Neural cell (in vitro differentiated cells): ENCODE results near the gene PJA1. TPM values are rescaled to one million over a fixed set of nuclear protein-coding genes. Genes with fewer than 3 reads are reported as not detected.

Source experiments
- H2AFZ ChIP-seq: fragments of 200-600, 300-800 bp; sonication (generic), shearing (Covaris generic); 2 replicates; pipeline ENCODE4 v1.6.0; 2014; ENCODE audit warnings: low read depth, mild to moderate bottlenecking, antibody characterized with exemption, low read length, moderate library complexity
- H3F3A ChIP-seq: fragments of 200-600 bp; shearing (Covaris generic); 2 replicates; pipeline ENCODE4 v1.6.1; 2016; ENCODE audit warnings: mild to moderate bottlenecking, moderate library complexity, mixed read lengths, antibody characterized with exemption, low read length; ENCODE audit not compliant: insufficient read depth, poor library complexity, severe bottlenecking
- H3K27ac ChIP-seq: fragments of 200-600, 300-800 bp; sonication (generic), shearing (Covaris generic); 2 replicates; pipeline ENCODE4 v1.5.1; 2014; ENCODE audit warnings: mild to moderate bottlenecking, low read length, moderate library complexity
- H3K27me3 ChIP-seq: fragments of 300-800, 200-600 bp; sonication (generic), shearing (Covaris generic); 2 replicates; pipeline ENCODE4 v1.6.0; 2014; ENCODE audit warnings: mild to moderate bottlenecking, low read depth, low read length, moderate library complexity; ENCODE audit not compliant: insufficient read depth
- H3K36me3 ChIP-seq: fragments of 300-800, 200-600 bp; sonication (generic), shearing (Covaris generic); 2 replicates; pipeline ENCODE4 v1.5.1; 2014; ENCODE audit warnings: mild to moderate bottlenecking, antibody characterized with exemption, low read length, moderate library complexity; ENCODE audit not compliant: insufficient read depth
- H3K4me2 ChIP-seq: fragments of 300-800, 200-600 bp; sonication (generic), shearing (Covaris generic); 2 replicates; pipeline ENCODE4 v1.6.0; 2014; ENCODE audit warnings: mild to moderate bottlenecking, low read length
- H3K4me3 ChIP-seq: fragments of 300-800, 200-600 bp; sonication (generic), shearing (Covaris generic); 2 replicates; pipeline ENCODE4 v1.5.1; 2014; ENCODE audit warnings: mild to moderate bottlenecking, low read length, moderate library complexity
- H3K79me2 ChIP-seq: fragments of 200-600 bp; shearing (Covaris generic); replicated peaks from 2 replicates; pipeline ENCODE4 v1.6.0; 2014; ENCODE audit warnings: mild to moderate bottlenecking, low read length, moderate library complexity; ENCODE audit not compliant: insufficient read depth
- H3K9ac ChIP-seq: fragments of 300-800, 200-600 bp; sonication (generic), shearing (Covaris generic); 2 replicates; pipeline ENCODE4 v1.6.1; 2016; ENCODE audit warnings: mild to moderate bottlenecking, low read length, mixed read lengths
- H3K9me2 ChIP-seq: fragments of 200-600 bp; shearing (Covaris generic); 2 replicates; pipeline ENCODE4 v1.6.1; 2016; ENCODE audit warnings: mild to moderate bottlenecking, low read length, mixed read lengths; ENCODE audit not compliant: insufficient read depth
- H3K9me3 ChIP-seq: fragments of 200-600, 300-800 bp; sonication (generic), shearing (Covaris generic); 2 replicates; pipeline ENCODE4 v1.6.1; 2016; ENCODE audit warnings: mild to moderate bottlenecking, mixed run types, low read length, moderate library complexity, mixed read lengths
- H4K20me1 ChIP-seq: fragments of 200-600 bp; shearing (Covaris generic); 2 replicates; pipeline ENCODE4 v1.6.1; 2016; ENCODE audit warnings: mild to moderate bottlenecking, mixed run types; ENCODE audit not compliant: insufficient read depth
- CTCF ChIP-seq: fragments of 450-650 bp; IDR thresholded peaks from 2 replicates; pipeline ENCODE4 v1.5.1; 2014; ENCODE audit warnings: antibody characterized with exemption, mild to moderate bottlenecking, moderate library complexity; ENCODE audit not compliant: poor library complexity, severe bottlenecking
- EP300 ChIP-seq: fragments of 450-650 bp; conservative IDR thresholded peaks from 2 replicates; pipeline ENCODE4 v1.6.1; 2014; ENCODE audit warnings: antibody characterized with exemption, mild to moderate bottlenecking, moderate library complexity; ENCODE audit not compliant: poor library complexity, severe bottlenecking
- EZH2 ChIP-seq: fragments of 200-600, 300-800 bp; shearing (Covaris generic), sonication (generic); IDR thresholded peaks from 2 replicates; pipeline ENCODE4 v1.6.1; 2014; ENCODE audit warnings: antibody characterized with exemption, low read length, borderline replicate concordance, mild to moderate bottlenecking; ENCODE audit not compliant: insufficient read depth, poor library complexity, severe bottlenecking
- MXI1 ChIP-seq: fragments of 450-650 bp; conservative IDR thresholded peaks from 2 replicates; pipeline ENCODE4 v1.6.1; 2014; ENCODE audit warnings: antibody characterized with exemption, mild to moderate bottlenecking; ENCODE audit not compliant: poor library complexity, severe bottlenecking
- POLR2AphosphoS5 ChIP-seq: IDR thresholded peaks from 2 replicates; pipeline ENCODE4 v1.6.1; 2012
- RAD21 ChIP-seq: fragments of 450-650 bp; conservative IDR thresholded peaks from 2 replicates; pipeline ENCODE4 v1.6.1; 2014; ENCODE audit warnings: antibody characterized with exemption, mild to moderate bottlenecking, moderate library complexity
- REST ChIP-seq: IDR thresholded peaks from 2 replicates; pipeline ENCODE4 v1.6.1; 2012; ENCODE audit warnings: borderline replicate concordance
- SMC3 ChIP-seq: fragments of 450-650 bp; conservative IDR thresholded peaks from 2 replicates; pipeline ENCODE4 v1.6.1; 2014; ENCODE audit warnings: antibody characterized with exemption, mild to moderate bottlenecking, moderate library complexity; ENCODE audit not compliant: poor library complexity
- TAF1 ChIP-seq: IDR thresholded peaks from 2 replicates; pipeline ENCODE4 v1.6.1; 2012; ENCODE audit warnings: low read depth
- polyA plus RNA-seq: library from polyadenylated mRNA; depleted of rRNA; stranded (reverse); fragments of >200 nt; gene quantifications from 2 replicates; pipeline ENCODE4 v1.2.3, GENCODE V29; 2014

Gene PJA1
- polyA plus RNA-seq, 1 donor from 2014 or later: 214 TPM

GRCh38 chrX:69211701-69212100, 46.4 kb upstream of the PJA1 start:
- no peaks in the 10 kb centered on the region for H4K20me1 ChIP-seq
- no peaks in the 10 kb centered on the region for H3F3A ChIP-seq
- H3K36me3 ChIP-seq: no peaks in the 10 kb centered on the region
- no peak overlapping the region for H3K9ac ChIP-seq
- no peak overlapping the region for H3K4me2 ChIP-seq
- no peak overlapping the region for H3K4me3 ChIP-seq
- H3K27ac ChIP-seq: no peak overlapping the region
- H3K9me3 ChIP-seq: no peaks in the 10 kb centered on the region
- no peaks in the 10 kb centered on the region for H3K79me2 ChIP-seq
- no peak overlapping the region for H2AFZ ChIP-seq
- TF ChIP-seq POLR2AphosphoS5 (no peak), TAF1 (no peak), REST (no peak), EP300 (no peak)
- H3K27me3 ChIP-seq: no peaks in the 10 kb centered on the region
- H3K9me2 ChIP-seq: no peaks in the 10 kb centered on the region

- Histone ChIP-seq H3K4me2 (no peak overlapping the region), H3K27ac (no peak overlapping the region), H3K36me3 (no peaks in the 10 kb centered on the region), H3K27me3 (no peaks in the 10 kb centered on the region), H4K20me1 (no peaks in the 10 kb centered on the region), H3K9me2 (no peaks in the 10 kb centered on the region), H3K4me3 (no peak overlapping the region), H3F3A (no peaks in the 10 kb centered on the region), H3K9me3 (no peaks in the 10 kb centered on the region), H3K9ac (no peak overlapping the region), H2AFZ (no peak overlapping the region), H3K79me2 (no peaks in the 10 kb centered on the region)
- TF ChIP-seq CTCF (no peak), SMC3 (no peak), TAF1 (no peak), MXI1 (no peak), EZH2 (no peak), REST (no peak), RAD21 (no peak), EP300 (no peak), POLR2AphosphoS5 (no peak)
These were observed 45.3 kb upstream of the PJA1 start for GRCh38 chrX:69210581-69210980.
